Measurements from ENCODE around the gene FHOD1.
A peak's percentile ranks its signal among the peaks of the same experiment; 100 is the strongest.

FHOD1 gene

GRCh38 chr16:67247192-67248072 lies at the start of gene FHOD1:
Gene FHOD1, minus strand, starts transcription at chr16:67247481. Its CDS starts 71 bp downstream, at chr16:67247410.
- DNase-seq (ENCODE audit: low read depth), result peak; percentile 91

- no peak for DNase-seq (ENCODE audit: low read depth)
These were observed 49.1 kb upstream of the FHOD1 start for GRCh38 chr16:67296420-67296819.

DNA sequence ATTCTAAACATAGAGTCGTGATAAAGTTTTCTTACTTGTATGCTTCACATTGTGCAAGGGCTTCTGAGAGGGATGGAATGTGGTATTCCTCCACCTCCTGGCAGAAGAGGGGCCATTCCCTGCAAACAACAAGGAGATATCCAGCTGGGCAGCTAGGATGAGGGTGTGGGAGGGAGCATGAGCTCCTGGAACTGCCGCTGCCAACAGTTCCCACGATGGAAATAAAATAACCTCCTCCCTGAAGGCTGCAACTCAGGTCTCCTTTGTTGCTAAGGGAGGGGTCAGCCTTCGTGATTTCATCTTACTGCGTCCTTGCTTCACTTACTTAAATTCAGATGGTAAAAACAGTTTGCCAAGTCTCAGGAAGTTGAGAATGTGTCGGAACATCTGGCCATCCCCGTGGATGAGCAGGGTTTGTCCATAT lies 47.7 kb upstream of the FHOD1 start:
- no peak for DNase-seq (ENCODE audit: low read depth)

- no peak for DNase-seq (ENCODE audit: low read depth)
These were observed 47.0 kb upstream of the FHOD1 start for GRCh38 chr16:67294171-67294757.

- no peak for DNase-seq (ENCODE audit: low read depth)
These were observed 44.2 kb upstream of the FHOD1 start for GRCh38 chr16:67291461-67291860.

- no peak for DNase-seq (ENCODE audit: low read depth)
These were observed 40.7 kb upstream of the FHOD1 start for GRCh38 chr16:67287960-67288359.

DNA sequence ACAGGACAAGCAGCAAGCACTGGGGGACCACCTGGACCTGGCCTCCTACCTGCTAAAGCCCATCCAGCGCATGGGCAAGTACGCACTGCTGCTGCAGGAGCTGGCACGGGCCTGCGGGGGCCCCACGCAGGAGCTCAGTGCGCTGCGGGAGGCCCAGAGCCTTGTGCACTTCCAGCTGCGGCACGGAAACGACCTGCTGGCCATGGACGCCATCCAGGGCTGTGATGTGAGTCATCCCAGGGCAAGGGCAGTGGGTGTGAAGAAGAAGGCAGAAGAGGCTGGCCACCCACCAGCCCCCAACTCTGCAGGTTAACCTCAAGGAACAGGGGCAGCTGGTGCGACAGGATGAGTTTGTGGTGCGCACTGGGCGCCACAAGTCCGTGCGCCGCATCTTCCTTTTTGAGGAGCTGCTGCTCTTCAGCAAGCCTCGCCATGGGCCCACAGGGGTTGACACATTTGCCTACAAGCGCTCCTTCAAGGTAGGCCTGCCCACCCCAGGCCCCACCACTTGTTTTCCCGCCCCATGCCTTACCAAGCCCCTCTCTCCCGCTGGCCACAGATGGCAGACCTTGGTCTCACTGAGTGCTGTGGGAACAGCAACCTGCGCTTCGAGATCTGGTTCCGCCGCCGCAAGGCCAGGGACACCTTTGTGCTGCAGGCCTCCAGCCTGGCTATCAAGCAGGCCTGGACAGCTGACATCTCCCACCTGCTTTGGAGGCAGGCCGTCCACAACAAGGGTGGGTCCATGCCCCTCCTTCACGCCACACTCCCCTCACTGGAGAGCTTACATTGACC lies 39.4 kb upstream of the FHOD1 start:
- DNase-seq (ENCODE audit: low read depth), result no peak

DNA sequence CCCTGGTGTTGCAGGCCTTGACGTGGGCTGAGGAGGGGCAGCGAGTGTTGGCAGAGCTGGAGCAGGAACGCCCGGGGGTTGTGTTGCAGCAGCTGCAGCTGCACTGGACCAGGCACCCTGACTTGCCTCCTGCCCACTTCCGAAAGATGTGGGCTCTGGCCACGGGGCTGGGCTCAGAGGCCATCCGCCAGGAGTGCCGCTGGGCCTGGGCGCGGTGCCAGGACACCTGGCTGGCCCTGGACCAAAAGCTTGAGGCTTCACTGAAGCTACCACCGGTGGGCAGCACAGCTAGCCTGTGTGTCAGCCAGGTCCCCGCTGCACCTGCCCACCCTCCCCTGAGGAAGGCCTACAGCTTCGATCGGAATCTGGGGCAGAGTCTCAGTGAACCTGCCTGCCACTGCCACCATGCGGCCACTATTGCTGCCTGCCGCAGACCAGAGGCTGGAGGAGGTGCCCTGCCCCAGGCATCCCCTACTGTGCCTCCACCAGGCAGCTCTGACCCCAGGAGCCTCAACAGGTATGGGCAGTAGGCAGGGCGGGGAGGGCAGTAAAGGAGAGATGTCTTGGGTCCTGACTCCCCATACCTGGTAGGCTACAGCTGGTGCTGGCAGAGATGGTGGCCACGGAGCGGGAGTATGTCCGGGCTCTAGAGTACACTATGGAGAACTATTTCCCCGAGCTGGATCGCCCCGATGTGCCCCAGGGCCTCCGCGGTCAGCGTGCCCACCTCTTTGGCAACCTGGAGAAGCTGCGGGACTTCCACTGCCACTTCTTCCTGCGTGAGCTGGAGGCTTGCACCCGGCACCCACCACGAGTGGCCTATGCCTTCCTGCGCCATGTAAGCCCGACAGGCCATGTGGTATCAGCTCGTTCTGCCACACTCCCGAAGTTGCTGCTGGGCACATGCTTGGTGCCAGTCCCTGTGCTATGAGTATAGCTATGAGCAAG lies 37.7 kb upstream of the FHOD1 start:
- no peak for DNase-seq (ENCODE audit: low read depth)

DNA sequence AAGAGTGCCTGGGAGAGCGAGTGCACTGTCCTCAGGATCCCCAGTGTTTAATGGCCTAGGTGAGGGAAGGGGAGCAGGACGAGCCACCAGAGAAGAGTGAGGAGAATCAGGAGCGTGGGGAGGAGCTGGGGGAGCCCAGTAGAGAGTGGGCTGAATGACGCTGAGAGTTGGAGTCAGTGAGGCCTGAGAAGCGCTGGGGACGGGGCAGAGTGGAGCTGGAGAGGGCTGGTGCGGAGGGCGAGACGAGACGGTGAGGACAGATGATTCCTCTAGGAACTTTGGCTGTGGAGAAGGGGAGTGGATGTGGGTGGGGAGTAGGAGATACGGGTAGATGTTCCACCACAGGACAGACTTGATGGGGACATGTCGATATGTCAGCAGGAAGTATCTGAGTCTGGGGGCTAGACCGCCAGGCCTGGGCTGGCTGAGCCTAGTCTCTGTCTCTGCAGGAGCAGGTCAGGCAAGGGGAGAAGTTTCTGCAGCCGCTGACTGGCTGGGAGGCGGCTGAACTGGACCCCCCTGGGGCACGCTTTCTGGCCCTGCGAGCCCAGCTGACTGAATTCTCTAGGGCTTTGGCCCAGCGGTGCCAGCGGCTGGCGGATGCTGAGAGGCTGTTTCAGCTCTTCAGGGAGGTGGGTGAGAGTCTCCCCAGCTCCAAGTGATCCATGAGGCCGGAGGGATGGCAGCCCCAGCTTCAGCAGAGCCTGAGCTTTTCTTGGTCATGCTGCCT lies 36.7 kb upstream of the FHOD1 start:
- no peak for DNase-seq (ENCODE audit: low read depth)

DNA sequence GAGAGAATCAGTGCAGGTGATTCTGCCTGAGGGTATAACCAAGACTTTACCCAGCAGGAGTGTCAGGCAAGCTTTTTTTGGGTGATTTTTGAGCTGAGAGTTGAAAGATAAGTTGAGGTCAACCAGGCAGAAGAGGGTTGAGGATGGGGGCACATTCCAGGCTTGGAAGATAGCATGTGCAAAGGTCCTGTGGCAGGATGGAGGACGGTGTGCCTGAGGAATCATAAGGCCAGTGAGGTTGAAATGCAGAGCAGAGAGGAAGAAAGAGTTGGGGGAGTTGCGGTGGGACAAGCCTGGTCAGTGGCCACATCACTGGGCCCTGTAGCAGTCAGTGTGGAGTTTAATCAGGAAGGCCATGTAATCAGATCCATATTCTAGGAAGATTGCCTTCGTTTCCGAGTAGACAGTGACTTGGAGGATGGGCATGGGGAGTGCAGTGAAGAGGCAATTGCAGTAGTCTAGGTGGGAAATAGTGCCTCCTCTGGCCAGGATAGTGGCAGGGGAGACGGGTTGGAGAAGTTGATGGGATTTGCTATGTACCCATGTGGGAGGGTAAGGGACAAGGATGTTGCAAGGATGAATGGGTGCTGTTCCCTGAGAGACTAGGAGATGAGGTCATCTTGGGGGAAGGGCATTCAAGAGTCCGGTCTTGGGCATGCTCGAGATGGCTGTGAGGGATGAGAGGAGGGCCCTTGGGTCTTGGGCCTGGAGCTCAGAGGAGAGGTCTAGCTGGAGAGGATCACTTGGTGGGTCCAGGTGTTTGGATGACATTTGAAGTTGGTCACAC lies 36.0 kb upstream of the FHOD1 start:
- DNase-seq (ENCODE audit: low read depth), result no peak

DNA sequence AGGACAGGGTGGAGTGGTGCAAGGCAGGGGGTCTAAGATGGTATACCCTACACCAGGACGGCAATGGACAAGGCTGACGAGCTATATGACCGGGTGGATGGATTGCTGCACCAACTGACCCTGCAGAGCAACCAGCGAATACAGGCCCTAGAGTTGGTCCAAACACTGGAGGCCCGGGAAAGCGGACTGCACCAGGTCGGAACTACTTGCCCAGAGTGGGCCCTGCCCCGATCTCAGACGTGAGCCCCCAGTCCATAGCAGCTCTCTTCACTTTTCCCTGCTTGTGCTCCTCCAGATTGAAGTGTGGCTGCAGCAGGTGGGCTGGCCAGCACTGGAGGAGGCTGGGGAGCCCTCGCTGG lies 35.1 kb upstream of the FHOD1 start:
- DNase-seq (ENCODE audit: low read depth), result no peak

DNA sequence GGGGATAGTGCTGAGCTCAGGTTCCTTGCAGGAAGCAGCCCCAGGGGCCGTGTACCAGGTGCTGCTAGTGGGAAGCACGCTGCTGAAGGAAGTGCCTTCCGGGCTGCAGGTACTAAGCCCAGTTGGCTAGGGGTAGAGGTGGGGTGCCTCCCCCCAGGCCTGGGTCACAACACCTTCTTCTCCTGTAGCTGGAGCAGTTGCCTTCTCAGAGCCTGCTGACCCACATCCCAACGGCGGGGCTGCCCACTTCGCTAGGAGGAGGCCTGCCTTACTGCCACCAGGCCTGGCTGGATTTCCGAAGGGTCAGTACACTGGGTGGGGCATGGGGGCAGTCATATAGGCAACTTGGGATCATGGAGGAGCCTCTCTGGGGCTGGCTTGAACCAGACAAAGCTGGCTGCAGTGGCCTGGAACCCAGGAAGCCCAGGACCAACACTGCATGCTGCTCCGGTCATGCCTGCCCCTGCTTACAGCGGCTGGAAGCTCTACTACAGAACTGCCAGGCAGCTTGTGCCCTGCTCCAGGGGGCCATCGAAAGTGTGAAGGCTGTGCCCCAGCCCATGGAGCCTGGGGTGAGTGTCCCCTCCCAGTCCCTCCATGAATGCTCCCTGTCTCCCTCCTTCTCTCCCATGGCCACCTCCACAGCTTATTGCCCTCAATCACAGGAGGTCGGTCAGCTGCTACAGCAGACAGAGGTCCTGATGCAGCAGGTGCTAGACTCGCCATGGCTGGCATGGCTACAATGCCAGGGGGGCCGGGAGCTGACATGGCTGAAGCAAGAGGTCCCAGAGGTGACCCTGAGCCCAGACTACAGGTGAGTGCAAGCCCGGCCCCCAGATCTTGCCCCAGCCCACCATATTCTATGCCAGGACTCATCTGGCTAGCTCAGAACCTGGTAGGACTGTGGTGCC lies 34.5 kb upstream of the FHOD1 start:
- no peak for DNase-seq (ENCODE audit: low read depth)

- no peak for DNase-seq (ENCODE audit: low read depth)
These were observed 33.1 kb upstream of the FHOD1 start for GRCh38 chr16:67280090-67281015.

DNA sequence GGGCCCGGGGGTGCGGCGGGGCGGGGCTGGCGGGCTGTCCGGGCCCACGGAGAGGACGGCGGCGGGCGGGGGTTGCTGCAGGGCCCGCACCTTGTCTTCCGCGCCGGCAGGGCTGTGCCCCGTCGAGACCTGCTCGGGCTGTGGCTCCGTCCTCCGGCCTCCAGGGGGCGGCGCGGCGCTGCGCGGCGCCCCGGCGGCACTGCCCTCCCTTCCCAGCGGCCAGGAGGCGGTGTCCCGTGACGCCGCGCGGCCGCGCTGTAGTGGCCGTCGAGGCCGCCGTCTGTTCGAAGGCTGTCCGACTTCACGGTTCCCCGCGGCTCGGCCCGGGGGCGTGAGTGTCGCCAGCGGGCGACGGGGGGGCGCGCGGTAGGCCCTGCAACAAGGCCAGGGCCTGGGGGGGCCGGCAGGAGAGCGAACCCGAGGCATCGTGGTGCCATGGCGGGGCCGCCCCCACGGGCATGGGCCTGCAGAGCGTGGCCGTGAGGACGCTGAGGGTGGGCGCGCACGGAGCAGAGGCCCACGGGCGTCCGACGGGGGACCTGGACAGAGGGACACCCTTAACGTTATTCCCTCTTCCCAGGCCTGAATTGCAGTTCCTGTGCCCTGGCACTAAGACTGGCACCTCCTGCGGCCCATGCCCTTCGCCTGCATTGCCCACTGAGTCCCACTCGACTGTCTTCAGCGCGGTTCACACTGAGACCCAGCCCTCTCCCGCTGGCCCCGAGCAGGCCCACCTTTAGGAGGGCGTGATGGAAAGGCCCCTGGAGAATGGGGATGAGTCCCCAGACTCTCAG lies 32.2 kb upstream of the FHOD1 start, which contains the start of gene PLEKHG4:
PLEKHG4 (plus strand) TSS at position 237 of the 794 bp plus-strand sequence; CDS start at position 750, 513 bp downstream.
- peak; percentile 60 for DNase-seq (ENCODE audit: low read depth)

DNA sequence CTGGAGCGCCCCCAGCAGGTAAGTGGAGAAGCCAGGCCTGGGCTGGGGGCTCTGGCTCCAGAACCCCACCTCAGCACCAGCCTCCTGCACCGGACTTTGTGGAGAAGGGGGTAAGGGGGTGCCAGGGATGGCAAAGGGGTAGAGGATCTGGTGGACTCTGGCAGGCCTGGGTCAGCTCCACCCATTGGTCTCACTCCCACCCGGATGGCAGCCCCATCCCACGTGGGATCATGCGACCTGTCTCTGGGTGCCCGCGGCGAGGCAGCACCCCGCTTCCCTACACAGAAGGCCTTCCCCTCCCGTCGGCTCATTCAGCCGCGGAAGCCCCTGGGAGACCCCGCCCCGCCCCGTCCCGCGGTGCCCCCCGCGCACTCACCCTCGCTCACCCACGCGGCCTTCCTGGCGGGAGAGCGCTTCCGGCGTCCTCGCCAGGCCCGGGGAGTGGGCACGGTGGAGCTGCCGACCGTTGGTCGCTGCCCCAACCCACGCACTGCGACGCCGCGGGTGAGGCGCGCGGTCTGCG lies 31.6 kb upstream of the FHOD1 start:
- peak; percentile 30 for DNase-seq (ENCODE audit: low read depth)

DNA sequence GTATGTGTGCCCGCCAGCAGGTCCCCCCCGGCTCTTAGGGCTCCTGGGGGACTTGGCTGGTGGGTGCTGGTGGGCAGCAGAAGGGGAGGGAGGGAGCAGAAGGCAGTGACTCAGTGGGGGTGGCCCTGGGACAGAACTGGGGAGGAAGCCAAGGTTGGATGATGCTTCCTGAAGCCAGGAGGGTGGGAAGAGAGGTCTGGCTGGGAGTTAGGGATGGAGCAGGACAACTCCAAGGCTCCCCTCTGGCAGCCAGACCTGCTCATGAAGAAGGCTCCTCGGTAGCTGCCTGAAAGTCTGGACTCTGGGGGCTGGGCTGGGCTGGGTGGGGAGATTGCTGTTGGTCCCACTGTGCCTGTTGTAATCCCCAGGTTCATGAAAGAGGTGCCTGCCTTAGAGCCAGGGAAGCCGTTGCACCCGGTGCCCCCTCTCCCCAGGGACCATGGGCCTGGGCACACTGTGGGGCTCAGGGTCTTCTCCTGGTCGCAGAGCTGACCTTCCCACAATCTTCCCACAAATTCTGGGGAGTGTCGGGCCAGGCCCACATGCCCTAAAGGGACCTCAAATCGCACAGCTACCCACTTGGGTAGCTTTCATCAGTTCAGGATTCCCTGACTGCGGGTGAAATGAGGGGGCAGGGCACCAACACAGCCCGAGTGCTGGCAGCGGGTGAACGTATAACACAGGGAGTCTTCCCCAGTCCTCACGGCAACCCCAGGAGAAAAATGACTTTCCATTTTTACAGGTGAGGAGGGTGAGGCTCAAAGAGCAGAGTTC lies 30.9 kb upstream of the FHOD1 start:
- no peak for DNase-seq (ENCODE audit: low read depth)

Data from T-helper 22 cell (primary cell).